ENCODE data around the gene SPATA17.

SPATA17 gene

DNA sequence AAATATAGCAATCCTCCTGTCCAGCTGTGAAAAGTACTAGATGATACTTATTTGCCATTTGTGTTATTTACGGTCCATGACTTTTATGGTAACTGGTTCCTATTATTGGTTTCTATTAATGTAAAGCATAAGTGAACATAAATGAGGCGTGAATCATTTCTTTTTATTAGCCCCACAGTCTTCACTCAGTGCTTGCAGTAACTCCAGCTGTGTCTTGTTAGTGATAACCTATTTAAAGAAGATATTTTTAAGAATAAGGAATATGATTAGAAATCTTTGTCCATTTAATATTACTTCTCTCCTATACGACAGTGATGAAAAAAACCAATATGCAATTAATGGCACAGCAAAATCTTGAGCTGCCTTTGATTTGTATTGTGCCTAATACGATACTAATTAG lies 149.9 kb downstream of the SPATA17 start:
- POLR2A ChIA-PET, result no interaction called here
- Histone ChIP-seq H3K9me3 (ENCODE audit: control insufficient read depth, insufficient read depth, low read depth, low read length) (no peaks in the 10 kb centered on the region), H3K36me3 (ENCODE audit: control insufficient read depth in 2 of 2, insufficient read depth in 1 of 2, low read length in 2 of 2) (no peaks in the 10 kb centered on the region), H3K4me3 (ENCODE audit: low read depth, low read length) (no peak overlapping the region), H3K27ac (ENCODE audit: extremely low read depth, low read depth, low read length) (no peak overlapping the region), H3K4me1 (ENCODE audit: control insufficient read depth, insufficient read depth, low read length) (no peaks in the 10 kb centered on the region)
- CTCF ChIA-PET, result no interaction called here
- TF ChIP-seq ZBTB48 (tag by site-specific recombination; IDR thresholded peaks at IDR 0.05), result no peak
- TF ChIP-seq ZNF585B (tag by site-specific recombination; IDR thresholded peaks at IDR 0.05), result no peak
- no peak for TF ChIP-seq ZNF133 (tag by site-specific recombination; IDR thresholded peaks at IDR 0.05)
- no peak for TF ChIP-seq ZEB2 (tag by site-specific recombination; IDR thresholded peaks at IDR 0.05)
- TF ChIP-seq ZNF24 (tag by site-specific recombination; IDR thresholded peaks at IDR 0.05), result no peak
- no peak for TF ChIP-seq ZNF248 (tag by site-specific recombination; IDR thresholded peaks at IDR 0.05)
- no peak for TF ChIP-seq ZNF214 (tag by site-specific recombination; IDR thresholded peaks at IDR 0.05; ENCODE audit: borderline replicate concordance)
- TF ChIP-seq, protein P1, sequence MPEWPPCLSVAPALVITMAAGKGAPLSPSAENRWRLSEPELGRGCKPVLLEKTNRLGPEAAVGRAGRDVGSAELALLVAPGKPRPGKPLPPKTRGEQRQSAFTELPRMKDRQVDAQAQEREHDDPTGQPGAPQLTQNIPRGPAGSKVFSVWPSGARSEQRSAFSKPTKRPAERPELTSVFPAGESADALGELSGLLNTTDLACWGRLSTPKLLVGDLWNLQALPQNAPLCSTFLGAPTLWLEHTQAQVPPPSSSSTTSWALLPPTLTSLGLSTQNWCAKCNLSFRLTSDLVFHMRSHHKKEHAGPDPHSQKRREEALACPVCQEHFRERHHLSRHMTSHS (tag by site-specific recombination; IDR thresholded peaks at IDR 0.05), result no peak
- TF ChIP-seq ZNF394 (tag by site-specific recombination; IDR thresholded peaks at IDR 0.05; ENCODE audit: borderline replicate concordance), result no peak
- TF ChIP-seq FEZF1 (tag by site-specific recombination; IDR thresholded peaks at IDR 0.05), result no peak
- no peak for TF ChIP-seq ZNF175 (tag by site-specific recombination; IDR thresholded peaks at IDR 0.05)
- TF ChIP-seq, protein P2, sequence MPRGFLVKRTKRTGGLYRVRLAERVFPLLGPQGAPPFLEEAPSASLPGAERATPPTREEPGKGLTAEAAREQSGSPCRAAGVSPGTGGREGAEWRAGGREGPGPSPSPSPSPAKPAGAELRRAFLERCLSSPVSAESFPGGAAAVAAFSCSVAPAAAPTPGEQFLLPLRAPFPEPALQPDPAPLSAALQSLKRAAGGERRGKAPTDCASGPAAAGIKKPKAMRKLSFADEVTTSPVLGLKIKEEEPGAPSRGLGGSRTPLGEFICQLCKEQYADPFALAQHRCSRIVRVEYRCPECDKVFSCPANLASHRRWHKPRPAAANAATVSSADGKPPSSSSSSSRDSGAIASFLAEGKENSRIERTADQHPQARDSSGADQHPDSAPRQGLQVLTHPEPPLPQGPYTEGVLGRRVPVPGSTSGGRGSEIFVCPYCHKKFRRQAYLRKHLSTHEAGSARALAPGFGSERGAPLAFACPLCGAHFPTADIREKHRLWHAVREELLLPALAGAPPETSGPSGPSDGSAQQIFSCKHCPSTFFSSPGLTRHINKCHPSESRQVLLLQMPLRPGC (tag by site-specific recombination; IDR thresholded peaks at IDR 0.05), result no peak
- TF ChIP-seq ZNF529 (tag by site-specific recombination; IDR thresholded peaks at IDR 0.05; ENCODE audit: insufficient replicate concordance), result no peak
- TF ChIP-seq, protein P3, sequence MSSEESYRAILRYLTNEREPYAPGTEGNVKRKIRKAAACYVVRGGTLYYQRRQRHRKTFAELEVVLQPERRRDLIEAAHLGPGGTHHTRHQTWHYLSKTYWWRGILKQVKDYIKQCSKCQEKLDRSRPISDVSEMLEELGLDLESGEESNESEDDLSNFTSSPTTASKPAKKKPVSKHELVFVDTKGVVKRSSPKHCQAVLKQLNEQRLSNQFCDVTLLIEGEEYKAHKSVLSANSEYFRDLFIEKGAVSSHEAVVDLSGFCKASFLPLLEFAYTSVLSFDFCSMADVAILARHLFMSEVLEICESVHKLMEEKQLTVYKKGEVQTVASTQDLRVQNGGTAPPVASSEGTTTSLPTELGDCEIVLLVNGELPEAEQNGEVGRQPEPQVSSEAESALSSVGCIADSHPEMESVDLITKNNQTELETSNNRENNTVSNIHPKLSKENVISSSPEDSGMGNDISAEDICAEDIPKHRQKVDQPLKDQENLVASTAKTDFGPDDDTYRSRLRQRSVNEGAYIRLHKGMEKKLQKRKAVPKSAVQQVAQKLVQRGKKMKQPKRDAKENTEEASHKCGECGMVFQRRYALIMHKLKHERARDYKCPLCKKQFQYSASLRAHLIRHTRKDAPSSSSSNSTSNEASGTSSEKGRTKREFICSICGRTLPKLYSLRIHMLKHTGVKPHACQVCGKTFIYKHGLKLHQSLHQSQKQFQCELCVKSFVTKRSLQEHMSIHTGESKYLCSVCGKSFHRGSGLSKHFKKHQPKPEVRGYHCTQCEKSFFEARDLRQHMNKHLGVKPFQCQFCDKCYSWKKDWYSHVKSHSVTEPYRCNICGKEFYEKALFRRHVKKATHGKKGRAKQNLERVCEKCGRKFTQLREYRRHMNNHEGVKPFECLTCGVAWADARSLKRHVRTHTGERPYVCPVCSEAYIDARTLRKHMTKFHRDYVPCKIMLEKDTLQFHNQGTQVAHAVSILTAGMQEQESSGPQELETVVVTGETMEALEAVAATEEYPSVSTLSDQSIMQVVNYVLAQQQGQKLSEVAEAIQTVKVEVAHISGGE (tag by site-specific recombination; conservative IDR thresholded peaks at IDR 0.05; ENCODE audit: low read depth), result no peak

DNA sequence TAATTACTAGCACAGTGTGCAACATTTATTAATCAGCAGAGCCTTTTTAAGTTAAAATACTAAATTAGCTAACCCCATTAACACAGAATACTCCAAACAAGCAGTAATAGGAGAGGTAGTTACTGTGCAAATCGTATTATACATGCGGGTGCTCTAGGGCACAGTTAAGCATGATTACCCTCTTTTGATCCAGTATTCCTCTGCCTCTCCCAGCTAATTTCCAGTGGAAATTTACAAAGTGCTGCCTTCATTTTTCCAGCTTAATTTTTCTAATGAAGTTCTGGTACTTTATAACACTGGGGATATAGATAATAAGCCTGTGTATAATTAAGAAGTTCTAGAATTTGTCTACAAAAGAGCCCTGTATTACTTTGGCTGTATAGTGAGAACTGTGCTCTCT lies 159.9 kb downstream of the SPATA17 start:
- Histone ChIP-seq H3K9me3 (ENCODE audit: control insufficient read depth, insufficient read depth, low read depth, low read length) (no peaks in the 10 kb centered on the region), H3K36me3 (ENCODE audit: control insufficient read depth in 2 of 2, insufficient read depth in 1 of 2, low read length in 2 of 2) (no peaks in the 10 kb centered on the region), H3K4me1 (ENCODE audit: control insufficient read depth, insufficient read depth, low read length) (no peaks in the 10 kb centered on the region), H3K27ac (ENCODE audit: extremely low read depth, low read depth, low read length) (no peak overlapping the region), H3K4me3 (ENCODE audit: low read depth, low read length) (no peak overlapping the region)
- TF ChIP-seq ZNF146 (tag by site-specific recombination; IDR thresholded peaks at IDR 0.05), result no peak
- TF ChIP-seq ZNF677 (tag by site-specific recombination; IDR thresholded peaks at IDR 0.05), result no peak
- TF ChIP-seq, protein P3 (tag by site-specific recombination; conservative IDR thresholded peaks at IDR 0.05; ENCODE audit: low read depth), result no peak
- ChIA-PET POLR2A (no interaction called here), CTCF (interaction anchor here (0.6 kb wide), 1 partner anchor 138 kb away, joined by 3 read pairs; no protein-coding TSS in a partner anchor)

Measured in HEK293 (cell line).